Prostate gland (tissue), 2 donors: ENCODE data around the gene GBX2.

Experiments used
- CTCF ChIP-seq, 4 experiments: fragments of 200-600 bp in 2 of 4; fragments of 450-650 bp in 2 of 4; sonication (generic) in 2 of 4; IDR thresholded peaks; 1 replicate in 3 of 4; 2 replicates in 1 of 4; pipeline ENCODE4 v1.5.1; 2016 to 2019; ENCODE audit warnings: antibody characterized with exemption in 4 of 4, mild to moderate bottlenecking in 2 of 4, moderate library complexity in 2 of 4
- POLR2AphosphoS5 ChIP-seq: sonication (generic); formaldehyde crosslinking; IDR thresholded peaks from one replicate; pipeline ENCODE4 v1.6.1; 2017; ENCODE audit warnings: antibody characterized with exemption

- peak in 3 of 4 experiments; percentile 64 to 69 (median 64) for TF ChIP-seq CTCF (IDR thresholded peaks at IDR 0.05)
- no peak for TF ChIP-seq POLR2AphosphoS5
Observed at GRCh38 chr2:236180831-236181453, 12.8 kb upstream of the GBX2 start.
